Measurements from ENCODE around the gene URI1.

- TF ChIP-seq EZH2 (IDR thresholded peaks at IDR 0.05; ENCODE audit: insufficient read depth, poor library complexity, severe bottlenecking): no peak
- TF ChIP-seq EZH2phosphoT487 (IDR thresholded peaks at IDR 0.05; ENCODE audit: insufficient read depth, low read depth): no peak
Measured at GRCh38 chr19:30046522-30046921, 104.5 kb downstream of the URI1 start.

All from GM23248 (cell line).